Progenitor cell of endocrine pancreas (in vitro differentiated cells): ENCODE results near the gene TTC28. TPM values are rescaled to one million over a fixed set of nuclear protein-coding genes. Genes with fewer than 3 reads are reported as not detected.

Source experiments
- DNase-seq: peaks from one replicate; pipeline ENCODE4 v3.0.0; 2021; ENCODE audit warnings: low spot score; ENCODE audit not compliant: unreplicated experiment
- H3K27ac Mint-ChIP-seq: 2 replicates; pipeline ENCODE4 v1.8.0; 2021; ENCODE audit warnings: mild to moderate bottlenecking, moderate library complexity, mixed read lengths
- H3K27me3 Mint-ChIP-seq: 2 replicates; pipeline ENCODE4 v1.8.0; 2021; ENCODE audit warnings: mixed read lengths
- H3K36me3 Mint-ChIP-seq: 2 replicates; pipeline ENCODE4 v1.8.0; 2022; ENCODE audit warnings: mixed read lengths; ENCODE audit not compliant: insufficient read depth
- H3K4me1 Mint-ChIP-seq: 2 replicates; pipeline ENCODE4 v1.8.0; 2021; ENCODE audit warnings: low read depth, mixed read lengths
- H3K4me3 Mint-ChIP-seq: 2 replicates; pipeline ENCODE4 v1.8.0; 2021; ENCODE audit warnings: low read depth, mild to moderate bottlenecking, moderate library complexity, mixed read lengths
- H3K9me3 Mint-ChIP-seq: 2 replicates; pipeline ENCODE4 v1.8.0; 2021; ENCODE audit warnings: low read depth, mixed read lengths
- total RNA-seq: library from RNA; stranded (reverse); gene quantifications from 2 replicates; pipeline ENCODE4 v1.2.1, GENCODE V29; 2021
- TF ChIP-seq, protein P1 (sequence below): fragments of 200-600 bp; sonication (generic); IDR thresholded peaks from one replicate; pipeline ENCODE4 v1.5.0; 2021; ENCODE audit warnings: antibody characterized with exemption, mild to moderate bottlenecking; ENCODE audit not compliant: unreplicated experiment

The TTC28 gene
- total RNA-seq, 1 donor from 2014 or later: 35.2 TPM

DNA sequence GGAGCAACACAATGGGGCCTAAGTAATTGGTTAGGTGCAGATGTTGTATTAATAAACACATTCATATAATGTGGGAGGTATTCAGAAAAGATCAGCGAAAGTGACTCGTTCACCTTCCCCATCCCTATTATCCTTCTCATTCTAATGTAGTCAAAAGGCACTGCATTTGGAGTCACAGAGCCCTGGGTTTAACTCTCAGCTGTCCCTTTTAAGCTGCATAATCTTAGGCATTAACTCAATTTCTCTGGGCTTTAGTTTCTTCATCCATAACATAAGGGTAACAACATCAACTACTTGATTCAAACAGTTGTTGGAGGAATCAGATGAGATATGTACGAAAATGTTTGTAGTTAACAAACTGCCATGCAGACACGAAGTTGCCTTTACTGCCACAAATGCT, 573.0 kb downstream of the TTC28 start:
- H3K27ac Mint-ChIP-seq: no peak overlapping the region
- DNase-seq: no peak
- H3K4me3 Mint-ChIP-seq: no peak overlapping the region
- no peaks in the 10 kb centered on the region for H3K9me3 Mint-ChIP-seq
- H3K36me3 Mint-ChIP-seq: no peaks in the 10 kb centered on the region
- H3K4me1 Mint-ChIP-seq: no peaks in the 10 kb centered on the region
- TF ChIP-seq, protein P1, sequence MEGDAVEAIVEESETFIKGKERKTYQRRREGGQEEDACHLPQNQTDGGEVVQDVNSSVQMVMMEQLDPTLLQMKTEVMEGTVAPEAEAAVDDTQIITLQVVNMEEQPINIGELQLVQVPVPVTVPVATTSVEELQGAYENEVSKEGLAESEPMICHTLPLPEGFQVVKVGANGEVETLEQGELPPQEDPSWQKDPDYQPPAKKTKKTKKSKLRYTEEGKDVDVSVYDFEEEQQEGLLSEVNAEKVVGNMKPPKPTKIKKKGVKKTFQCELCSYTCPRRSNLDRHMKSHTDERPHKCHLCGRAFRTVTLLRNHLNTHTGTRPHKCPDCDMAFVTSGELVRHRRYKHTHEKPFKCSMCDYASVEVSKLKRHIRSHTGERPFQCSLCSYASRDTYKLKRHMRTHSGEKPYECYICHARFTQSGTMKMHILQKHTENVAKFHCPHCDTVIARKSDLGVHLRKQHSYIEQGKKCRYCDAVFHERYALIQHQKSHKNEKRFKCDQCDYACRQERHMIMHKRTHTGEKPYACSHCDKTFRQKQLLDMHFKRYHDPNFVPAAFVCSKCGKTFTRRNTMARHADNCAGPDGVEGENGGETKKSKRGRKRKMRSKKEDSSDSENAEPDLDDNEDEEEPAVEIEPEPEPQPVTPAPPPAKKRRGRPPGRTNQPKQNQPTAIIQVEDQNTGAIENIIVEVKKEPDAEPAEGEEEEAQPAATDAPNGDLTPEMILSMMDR: no peak
- no peaks in the 10 kb centered on the region for H3K27me3 Mint-ChIP-seq

DNA sequence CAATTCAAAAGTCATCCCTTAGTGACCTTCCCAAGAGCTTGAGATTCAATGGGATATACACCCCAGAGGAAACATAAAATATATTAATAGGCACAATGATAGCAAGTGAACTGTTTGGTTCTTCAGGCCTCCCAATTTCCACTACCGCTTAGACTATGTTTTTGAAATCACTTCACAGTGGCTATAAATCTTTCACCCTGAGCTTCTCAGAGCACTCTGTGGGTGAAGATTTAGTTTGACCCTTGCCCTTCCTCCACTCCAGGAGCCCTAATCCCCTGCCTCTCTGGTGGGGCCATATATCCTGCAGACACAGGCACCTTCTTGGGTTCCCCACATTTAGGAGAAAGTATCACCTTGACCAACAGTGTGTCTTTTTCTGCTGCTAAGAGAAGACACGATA, 573.7 kb downstream of the TTC28 start:
- TF ChIP-seq, protein P1: no peak
- no peak for DNase-seq
- H3K4me1 Mint-ChIP-seq: no peaks in the 10 kb centered on the region
- H3K27me3 Mint-ChIP-seq: no peaks in the 10 kb centered on the region
- no peaks in the 10 kb centered on the region for H3K36me3 Mint-ChIP-seq
- no peak overlapping the region for H3K4me3 Mint-ChIP-seq
- no peaks in the 10 kb centered on the region for H3K9me3 Mint-ChIP-seq
- H3K27ac Mint-ChIP-seq: no peak overlapping the region

DNA sequence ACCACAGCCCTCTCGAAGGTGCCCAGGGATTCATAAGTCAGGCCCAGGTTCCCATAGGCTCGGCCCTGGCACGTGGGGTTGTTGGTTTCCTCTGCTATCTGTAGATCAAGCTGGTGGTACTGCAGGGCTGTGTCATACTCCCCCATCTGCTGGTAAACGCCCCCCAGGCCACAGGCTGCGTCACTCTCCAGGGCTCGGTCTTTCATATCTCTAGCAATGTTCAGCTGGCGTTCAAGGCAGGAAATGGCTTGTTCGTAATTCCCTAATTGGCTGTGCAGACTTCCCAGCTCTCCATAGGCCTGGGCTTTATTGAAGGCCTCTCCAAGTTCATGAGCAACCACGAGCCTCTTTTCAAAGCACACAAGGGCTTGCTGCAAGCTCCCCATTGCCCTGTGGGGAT, 574.2 kb downstream of the TTC28 start:
- Mint-ChIP-seq H3K4me3 (no peak overlapping the region), H3K27me3 (no peaks in the 10 kb centered on the region), H3K9me3 (no peaks in the 10 kb centered on the region), H3K36me3 (no peaks in the 10 kb centered on the region), H3K4me1 (no peaks in the 10 kb centered on the region), H3K27ac (peak overlapping the region; percentile 47)
- no peak for DNase-seq
- TF ChIP-seq, protein P1: no peak

DNA sequence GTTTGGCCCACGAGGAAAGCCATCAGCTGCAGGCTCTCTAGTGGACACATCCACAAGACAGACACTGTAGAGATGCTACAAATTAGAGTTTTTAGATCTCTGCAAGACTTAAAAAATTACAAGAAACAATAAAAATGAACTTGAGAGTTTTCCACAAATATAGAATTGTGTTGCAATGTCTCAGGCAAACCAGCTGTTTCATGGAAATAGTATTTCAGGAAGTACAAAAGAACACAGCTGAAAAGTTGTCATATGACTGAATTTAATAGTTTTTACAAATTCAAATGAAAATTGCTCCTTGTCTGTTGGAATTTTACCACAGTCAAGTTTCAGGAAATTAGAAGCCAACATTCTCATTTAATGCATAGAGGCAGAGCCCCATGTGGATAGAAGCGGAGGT, 576.0 kb downstream of the TTC28 start:
- no peak for DNase-seq
- Mint-ChIP-seq H3K27ac (no peak overlapping the region), H3K4me1 (no peaks in the 10 kb centered on the region), H3K36me3 (peaks cover 5% of the 10 kb centered on the region), H3K9me3 (no peaks in the 10 kb centered on the region), H3K4me3 (no peak overlapping the region), H3K27me3 (no peaks in the 10 kb centered on the region)
- TF ChIP-seq, protein P1: no peak

DNA sequence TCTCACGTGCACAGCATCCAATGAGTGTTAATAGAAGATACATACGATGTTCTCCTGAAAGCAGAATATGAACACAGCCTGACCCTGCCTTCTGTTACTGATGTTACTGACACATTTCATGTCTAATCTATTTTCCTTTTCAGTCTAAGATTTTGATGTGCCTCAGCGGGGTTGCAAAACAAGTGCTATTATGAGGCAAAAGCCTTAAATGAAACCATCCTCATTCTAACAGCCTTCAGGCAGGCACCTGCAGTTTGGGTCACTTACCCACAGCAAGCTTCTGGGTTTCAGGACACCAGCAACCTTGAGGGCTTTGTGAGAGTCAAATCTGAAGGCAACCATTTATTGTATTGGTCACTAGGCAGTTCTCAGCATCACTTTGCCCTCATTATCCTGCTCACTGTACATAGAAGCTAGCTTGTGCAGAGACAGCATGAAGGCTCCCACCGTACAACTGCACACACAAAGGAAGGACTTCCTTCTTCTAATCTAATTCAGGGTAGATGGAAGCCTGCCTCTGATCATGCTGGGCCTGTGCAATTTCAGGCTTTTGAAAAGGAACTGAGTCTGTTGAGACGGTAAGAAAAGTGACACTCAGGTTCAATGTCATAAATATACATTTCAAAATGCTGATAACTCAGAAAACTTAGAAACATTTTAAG, 577.4 kb downstream of the TTC28 start:
- Mint-ChIP-seq H3K27me3 (no peaks in the 10 kb centered on the region), H3K4me1 (no peaks in the 10 kb centered on the region)

More for the DNA sequence above, 577.4 kb downstream of the TTC28 start:
- peaks cover 5% of the 10 kb centered on the region for H3K36me3 Mint-ChIP-seq
- H3K27ac Mint-ChIP-seq: no peak overlapping the region
- no peaks in the 10 kb centered on the region for H3K9me3 Mint-ChIP-seq
- no peak overlapping the region for H3K4me3 Mint-ChIP-seq
- DNase-seq: no peak
- TF ChIP-seq, protein P1: no peak
